Naive thymus-derived CD4-positive, alpha-beta T cell (primary cell): ENCODE results near the gene ZNRD2. TPM values are rescaled to one million over a fixed set of nuclear protein-coding genes. Genes with fewer than 3 reads are reported as not detected.
"Not testable (repeated sequence)": the region's sequence is repeated elsewhere in the genome, so short reads cannot be mapped to it uniquely, and the experiment has no call there.

Source experiments
- ATAC-seq: fragments of 150-1000 bp; cut with Tn5 transposase; 2 replicates; pipeline ENCODE4 v1.10.0; 2021; ENCODE audit warnings: mild to moderate bottlenecking, moderate library complexity
- CTCF ChIA-PET: fragments of 350-600 bp; sonication (Branson Sonifier 250); formaldehyde crosslinking; loops from one replicate; lab custom pipeline; 2021; ENCODE audit warnings: antibody characterized with exemption; lab: Charles Lee
- POLR2A ChIA-PET: fragments of 350-600 bp; sonication (Branson Sonifier 250); formaldehyde crosslinking; loops from one replicate; lab custom pipeline; 2021; ENCODE audit warnings: antibody characterized with exemption, inconsistent platforms; lab: Charles Lee
- DNase-seq, 9 donors: peaks; one replicate each; pipeline versions ENCODE4 v3.0.0 to v3.0.0-alpha.2; 2020 to 2022; ENCODE audit warnings: mixed read lengths in 1 of 9
- H3K27ac ChIP-seq: one replicate; pipeline ENCODE4 v1.7.0; 2013; ENCODE audit warnings: mild to moderate bottlenecking, low read depth, low read length, moderate library complexity
- H3K27me3 ChIP-seq, 2 donors: one replicate each; pipeline ENCODE4 v1.7.0; 2013; ENCODE audit warnings: low read length in 2 of 2, mild to moderate bottlenecking in 2 of 2, moderate library complexity in 2 of 2; ENCODE audit not compliant: control insufficient read depth in 2 of 2, insufficient read depth in 2 of 2
- H3K36me3 ChIP-seq, 3 experiments: 1 replicate in 2 of 3; 2 replicates in 1 of 3; pipeline ENCODE4 v1.7.0; 2013; ENCODE audit warnings: low read length in 3 of 3, mild to moderate bottlenecking in 3 of 3, moderate library complexity in 1 of 3; ENCODE audit not compliant: insufficient read depth in 3 of 3, control insufficient read depth in 2 of 3
- H3K4me1 ChIP-seq, 2 donors: one replicate each; pipeline ENCODE4 v1.7.0; 2013; ENCODE audit warnings: low read length in 2 of 2, mild to moderate bottlenecking in 2 of 2, moderate library complexity in 1 of 2; ENCODE audit not compliant: control insufficient read depth in 2 of 2, insufficient read depth in 2 of 2
- H3K4me3 ChIP-seq: 2 replicates; pipeline ENCODE4 v1.7.0; 2013; ENCODE audit warnings: mild to moderate bottlenecking, low read length
- H3K9me3 ChIP-seq, 3 experiments: 1 replicate in 2 of 3; 2 replicates in 1 of 3; pipeline ENCODE4 v1.7.0; 2013; ENCODE audit warnings: low read length in 3 of 3; ENCODE audit not compliant: control insufficient read depth in 2 of 3
- H3K27ac Mint-ChIP-seq, 9 donors: one replicate each; pipeline ENCODE4 v1.8.0; 2020 to 2022; ENCODE audit warnings: mixed read lengths in 9 of 9, mild to moderate bottlenecking in 8 of 9, moderate library complexity in 5 of 9, inconsistent platforms in 2 of 9
- H3K27me3 Mint-ChIP-seq, 5 donors: one replicate each; pipeline ENCODE4 v1.8.0; 2021 to 2022; ENCODE audit warnings: mixed read lengths in 5 of 5, mild to moderate bottlenecking in 1 of 5
- H3K36me3 Mint-ChIP-seq, 5 donors: one replicate each; pipeline ENCODE4 v1.8.0; 2020 to 2022; ENCODE audit warnings: mixed read lengths in 5 of 5, mild to moderate bottlenecking in 3 of 5, inconsistent platforms in 1 of 5
- H3K4me1 Mint-ChIP-seq, 7 donors: one replicate each; pipeline ENCODE4 v1.8.0; 2020 to 2022; ENCODE audit warnings: mixed read lengths in 7 of 7, mild to moderate bottlenecking in 3 of 7, inconsistent platforms in 1 of 7
- H3K4me3 Mint-ChIP-seq, 10 donors: one replicate each; pipeline ENCODE4 v1.8.0; 2020 to 2022; ENCODE audit warnings: mild to moderate bottlenecking in 10 of 10, mixed read lengths in 10 of 10, moderate library complexity in 6 of 10, inconsistent platforms in 2 of 10
- H3K9me3 Mint-ChIP-seq, 11 donors: one replicate each; pipeline ENCODE4 v1.8.0; 2020 to 2022; ENCODE audit warnings: mixed read lengths in 11 of 11, mild to moderate bottlenecking in 4 of 11, inconsistent platforms in 1 of 11, moderate library complexity in 1 of 11
- intact Hi-C, 2 donors: fragments of 100-400 bp; cut with micrococcal nuclease; formaldehyde crosslinking; loops; one replicate each; pipeline ENCODE4 v1.15.1; 2023
- polyA plus RNA-seq, 2 donors: library from polyadenylated mRNA; unstranded; fragments of 300-500 nt; fragmentation: Illumina TruSeq; gene quantifications; one replicate each; pipeline ENCODE4 v1.2.3, GENCODE V29; 2021
- total RNA-seq, 6 experiments: library from RNA in 5 of 6; stranded (reverse) in 5 of 6; gene quantifications; 1 replicate in 5 of 6; 2 replicates in 1 of 6; pipeline ENCODE4 v1.2.3 and lab custom pipeline; 2021 to 2026

The ZNRD2 gene
- 10 to 100 TPM; 29.1 to 40.9 (median 32.9) TPM for total RNA-seq
- 10 to 100 TPM; 82.6 to 86.0 TPM for polyA plus RNA-seq
- 24.9 reads per million, percentile 55 among the genes with 10 or more reads in this experiment for total RNA-seq (lab: John Stamatoyannopoulos, UW)

- Mint-ChIP-seq H3K4me1 (peaks cover 49 to 77% (median 69%) of the 10 kb centered on the region in 7 donors), H3K27me3 (no peaks in the 10 kb centered on the region), H3K36me3 (peaks cover 0 to 19% (median 4%) of the 10 kb centered on the region in 5 donors), H3K4me3 (peak within 1 kb of the TSS; percentile 91 to 100 (median 97)), H3K9me3 (peaks cover 0 to 1% (median 0%) of the 10 kb centered on the region in 11 donors), H3K27ac (peak within 1 kb of the TSS; percentile 89 to 100 (median 99))
- Histone ChIP-seq H3K9me3 (no peaks in the 10 kb centered on the region), H3K27me3 (no peaks in the 10 kb centered on the region), H3K4me1 (peaks cover 63 to 64% of the 10 kb centered on the region in 2 donors), H3K4me3 (peak within 1 kb of the TSS; percentile 96), H3K27ac (peak within 1 kb of the TSS; percentile 96), H3K36me3 (peaks cover 0 to 4% (median 0%) of the 10 kb centered on the region in 3 experiments)
- POLR2A ChIA-PET: interaction anchor here (0.5 to 6.3 kb wide), 19 partner anchors 9 to 1677 kb away, joined by 3 to 90 read pairs (median 4); partner anchors contain the start of genes KAT5, LTBP3, MALAT1 and MAP3K11
- CTCF ChIA-PET: interaction anchor here (0.6 to 5.2 kb wide), 7 partner anchors 10 to 47 kb away, joined by 3 to 57 read pairs (median 4); partner anchors contain the start of gene MAP3K11
- peak; percentile 82 for ATAC-seq
- intact Hi-C loops: loop anchor here (1.0 to 5.0 kb wide), 15 partner anchors 12 to 791 kb away; partner anchors contain the start of genes PCNX3 (in 2 of the 2), C11orf68 (in 1 of the 2), CFL1 (in 1 of the 2) and DRAP1 (in 1 of the 2)
- DNase-seq: peak; percentile 94 to 99 (median 98)
Observed at GRCh38 chr11:65569973-65570918, at the start of gene ZNRD2. Gene ZNRD2, plus strand, starts transcription at chr11:65570477. Its CDS starts 15 bp downstream, at chr11:65570492.

- peak overlapping the region; percentile 73 for H3K27ac ChIP-seq
- peaks cover 27 to 34% of the 10 kb centered on the region in 2 donors for H3K4me1 ChIP-seq
- peak overlapping the region; percentile 46 for H3K4me3 ChIP-seq
- DNase-seq: peak in 7 of 9 donors; percentile 42 to 78 (median 62)
- H3K27me3 Mint-ChIP-seq, H3K36me3 ChIP-seq, H3K36me3 Mint-ChIP-seq, H3K27me3 ChIP-seq, ATAC-seq, H3K9me3 Mint-ChIP-seq, H3K9me3 ChIP-seq: not testable (repeated sequence)
- intact Hi-C loops: loop anchor here in 1 of 2 donors (2.0 kb wide), 1 partner anchor 13 kb away; no protein-coding TSS in a partner anchor
- H3K4me1 Mint-ChIP-seq: peaks cover 27 to 49% (median 42%) of the 10 kb centered on the region in 7 donors
- peak overlapping the region; percentile 76 to 98 (median 93) for H3K27ac Mint-ChIP-seq
- POLR2A ChIA-PET: interaction anchor here (0.6 to 9.6 kb wide), 9 partner anchors 9 to 511 kb away, joined by 3 to 97 read pairs (median 3); partner anchors contain the start of gene MALAT1
- CTCF ChIA-PET: interaction anchor here (0.7 to 1.1 kb wide), 2 partner anchors 23 to 166 kb away, joined by 3 read pairs; partner anchors contain the start of gene MALAT1
- H3K4me3 Mint-ChIP-seq: peak overlapping the region; percentile 85 to 94 (median 86)
Observed at GRCh38 chr11:65521777-65522521, 48.3 kb upstream of the ZNRD2 start.

DNA sequence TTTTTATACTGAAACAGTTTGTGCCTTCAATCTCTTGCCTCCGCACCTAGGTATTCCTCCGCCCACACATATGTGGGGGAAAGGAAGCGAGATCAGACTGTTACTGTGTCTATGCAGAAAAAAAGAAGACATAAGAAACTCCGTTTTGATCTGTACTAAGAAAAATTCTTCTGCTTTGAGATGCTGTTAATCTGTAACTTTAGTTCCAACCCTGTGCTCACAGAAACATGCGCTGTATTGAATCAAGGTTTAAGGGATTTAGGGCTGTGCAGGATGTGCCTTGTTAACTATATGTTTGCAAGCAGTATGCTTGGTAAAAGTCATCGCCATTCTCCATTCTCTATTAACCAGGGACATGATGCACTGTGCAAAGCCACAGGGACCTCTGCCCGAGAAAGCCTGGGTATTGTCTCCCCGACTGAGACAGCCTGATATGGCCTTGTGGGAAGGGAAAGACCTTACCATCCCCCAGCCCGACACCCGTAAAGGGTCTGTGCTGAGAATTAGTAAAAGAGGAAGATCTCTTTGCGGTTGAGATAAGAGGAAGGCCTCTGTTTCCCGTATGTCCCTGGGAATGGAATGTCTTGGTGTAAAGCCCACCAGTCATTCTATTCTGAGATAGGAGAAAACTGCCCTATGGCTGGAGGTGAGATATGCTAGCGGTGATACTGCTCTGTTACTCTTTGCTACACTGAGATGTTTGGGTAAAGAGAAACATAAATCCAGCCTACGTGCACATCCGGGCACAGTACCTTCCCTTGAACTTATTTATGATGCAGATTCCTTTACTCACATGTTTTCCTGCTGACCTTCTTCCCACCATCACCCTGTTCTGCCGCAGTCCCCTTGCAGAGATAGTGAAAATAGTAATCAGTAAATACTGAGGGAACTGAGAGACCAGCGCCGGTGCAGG lies 47.3 kb upstream of the ZNRD2 start:
- Histone ChIP-seq H3K27ac (peak overlapping the region; percentile 73), H3K4me3 (peak overlapping the region; percentile 50), H3K4me1 (peaks cover 27 to 34% of the 10 kb centered on the region in 2 donors), H3K36me3 (peaks cover 0 to 12% (median 0%) of the 10 kb centered on the region in 3 experiments)
- peak overlapping the region; percentile 89 to 98 (median 95) for H3K27ac Mint-ChIP-seq
- H3K27me3 Mint-ChIP-seq, H3K9me3 Mint-ChIP-seq, ATAC-seq, H3K27me3 ChIP-seq, H3K9me3 ChIP-seq: not testable (repeated sequence)
- ChIA-PET POLR2A (interaction anchor here (0.9 to 9.6 kb wide), 7 partner anchors 19 to 99 kb away, joined by 3 to 213 read pairs (median 10); partner anchors contain the start of genes MALAT1 and NEAT1), CTCF (interaction anchor here (1.1 kb wide), 1 partner anchor 106 kb away, joined by 3 read pairs; no protein-coding TSS in a partner anchor)
- DNase-seq: peak in 7 of 9 donors; percentile 53 to 71 (median 66)
- peak overlapping the region; percentile 85 to 94 (median 86) for H3K4me3 Mint-ChIP-seq
- peaks cover 0 to 10% (median 0%) of the 10 kb centered on the region in 5 donors for H3K36me3 Mint-ChIP-seq
- intact Hi-C loops: loop anchor here in 1 of 2 donors (2.0 kb wide), 1 partner anchor 14 kb away; no protein-coding TSS in a partner anchor
- peaks cover 27 to 56% (median 46%) of the 10 kb centered on the region in 7 donors for H3K4me1 Mint-ChIP-seq

DNA sequence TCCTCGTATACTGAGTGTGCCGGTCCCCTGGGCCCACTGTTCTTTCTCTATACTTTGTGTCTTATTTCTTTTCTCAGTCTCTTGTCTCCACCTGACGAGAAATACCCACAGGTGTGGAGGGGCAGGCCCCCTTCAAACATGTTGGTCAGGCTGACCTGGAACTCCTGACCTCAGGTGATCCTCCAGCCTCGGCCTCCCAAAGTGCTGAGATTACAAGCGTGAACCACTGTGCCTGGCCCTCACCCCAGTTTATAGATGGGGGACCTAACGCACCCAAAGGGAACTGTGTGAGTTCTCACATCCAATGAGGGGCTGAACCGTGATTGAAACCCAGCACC lies 46.7 kb upstream of the ZNRD2 start:
- POLR2A ChIA-PET: interaction anchor here (0.8 to 8.9 kb wide), 8 partner anchors 17 to 139 kb away, joined by 3 to 213 read pairs (median 11); partner anchors contain the start of genes EHBP1L1, MALAT1, MAP3K11 and NEAT1
- CTCF ChIA-PET: interaction anchor here (0.7 to 1.3 kb wide), 3 partner anchors 14 to 107 kb away, joined by 3 to 5 read pairs (median 3); no protein-coding TSS in a partner anchor
- Histone ChIP-seq H3K27ac (peak overlapping the region; percentile 73), H3K36me3 (peaks cover 0 to 12% (median 0%) of the 10 kb centered on the region in 3 experiments), H3K4me1 (peaks cover 27 to 34% of the 10 kb centered on the region in 2 donors), H3K4me3 (peak overlapping the region; percentile 45)
- not testable (repeated sequence) for H3K9me3 Mint-ChIP-seq, H3K27me3 ChIP-seq, H3K9me3 ChIP-seq, DNase-seq, ATAC-seq, H3K27me3 Mint-ChIP-seq
- H3K36me3 Mint-ChIP-seq: peaks cover 0 to 10% (median 0%) of the 10 kb centered on the region in 5 donors
- H3K4me3 Mint-ChIP-seq: peak overlapping the region; percentile 85 to 94 (median 86)
- H3K4me1 Mint-ChIP-seq: peaks cover 27 to 57% (median 47%) of the 10 kb centered on the region in 7 donors
- intact Hi-C loops: loop anchor here in 1 of 2 donors (2.0 kb wide), 1 partner anchor 15 kb away; no protein-coding TSS in a partner anchor
- peak overlapping the region; percentile 89 to 98 (median 95) for H3K27ac Mint-ChIP-seq
